Thyroid gland (tissue), 4 donors: ENCODE results near the gene ENOX2. TPM values are rescaled to one million over a fixed set of nuclear protein-coding genes. Genes with fewer than 3 reads are reported as not detected.
"Not testable (repeated sequence)": the region's sequence is repeated elsewhere in the genome, so short reads cannot be mapped to it uniquely, and the experiment has no call there.

ENCODE experiments used
- DNase-seq, 2 donors: peaks; one replicate each; pipeline ENCODE4 v3.0.0-alpha.2; 2019
- H3K27ac ChIP-seq, 3 donors: fragments of 200-600 bp; sonication (generic); 1 replicate in 2 of 3; 2 replicates in 1 of 3; pipeline ENCODE4 v1.5.1; 2016 to 2019; ENCODE audit warnings: mild to moderate bottlenecking in 1 of 3, moderate library complexity in 1 of 3
- H3K27me3 ChIP-seq: fragments of 200-600 bp; sonication (generic); one replicate; pipeline ENCODE4 v1.5.1; 2019
- H3K36me3 ChIP-seq, 2 donors: fragments of 200-600 bp; sonication (generic); one replicate each; pipeline ENCODE4 v1.5.1; 2016 to 2019
- H3K4me1 ChIP-seq, 2 donors: fragments of 200-600 bp; sonication (generic); one replicate each; pipeline ENCODE4 v1.5.1; 2017 to 2019
- H3K4me3 ChIP-seq, 3 donors: fragments of 200-600 bp; sonication (generic); replicated peaks in 1 of 3; 1 replicate in 2 of 3; 2 replicates in 1 of 3; pipeline ENCODE4 v1.5.1; 2016; ENCODE audit warnings: mild to moderate bottlenecking in 1 of 3
- H3K9me3 ChIP-seq: fragments of 200-600 bp; sonication (generic); one replicate; pipeline ENCODE4 v1.5.1; 2017
- CTCF ChIP-seq, 6 experiments: fragments of 200-600 bp in 3 of 6; fragments of 450-650 bp in 3 of 6; sonication (generic) in 3 of 6; IDR thresholded peaks; one replicate each; pipeline ENCODE4 v1.5.1; 2016 to 2019; ENCODE audit warnings: antibody characterized with exemption in 6 of 6, mild to moderate bottlenecking in 2 of 6, inconsistent platforms in 1 of 6, moderate library complexity in 1 of 6
- POLR2A ChIP-seq, 2 donors: fragments of 450-650 bp; IDR thresholded peaks; one replicate each; pipeline ENCODE4 v1.6.1; 2017; ENCODE audit warnings: antibody characterized with exemption in 2 of 2, mild to moderate bottlenecking in 2 of 2, moderate library complexity in 1 of 2
- WGBS, 2 donors: methylation state at CpG; one replicate each; pipeline ENCODE4 v1.1.5; 2017; 5-methylcytosine and 5-hydroxymethylcytosine counted together
- intact Hi-C: fragments of 100-400 bp; cut with DNase I; formaldehyde crosslinking; loops from one replicate; pipeline ENCODE4 v1.15.1; 2023
- total RNA-seq, 4 donors: library from RNA; depleted of rRNA; stranded (reverse); fragments of >200 nt; gene quantifications; one replicate each; pipeline ENCODE4 v1.2.3, GENCODE V29; 2016

ENOX2 gene
- total RNA-seq, 4 donors from 2014 or later, result 11.8 to 25.2 (median 20.1) TPM

DNA sequence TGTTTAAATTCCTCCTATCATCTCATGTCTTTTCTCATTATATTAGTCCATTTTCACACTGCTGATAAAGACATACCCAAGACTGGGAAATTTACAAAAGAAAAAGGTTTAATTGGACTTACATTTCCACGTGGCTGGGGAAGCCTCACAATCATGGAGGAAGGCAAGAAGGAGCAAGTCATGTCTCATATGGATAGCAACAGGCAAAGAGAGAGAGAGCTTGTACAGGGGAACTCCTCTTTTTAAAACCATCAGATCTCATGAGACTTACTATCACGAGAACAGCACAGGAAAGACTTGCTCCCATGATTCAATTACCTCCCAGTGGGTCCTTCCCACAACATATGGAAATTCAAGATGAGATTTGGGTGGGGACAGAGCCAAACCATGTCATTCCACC lies 15.5 kb upstream of the ENOX2 start:
- DNase-seq, H3K4me3 ChIP-seq, H3K36me3 ChIP-seq, H3K27me3 ChIP-seq, H3K27ac ChIP-seq, H3K9me3 ChIP-seq, H3K4me1 ChIP-seq: not testable (repeated sequence)
- intact Hi-C loops, result loop anchor here (5.0 to 10.0 kb wide), 2 partner anchors 381 to 524 kb away; no protein-coding TSS in a partner anchor
- WGBS, 2 donors, result 67 to 70% methylated on average over 2 of the region's 2 CpGs

GRCh38 chrX:130916636-130917422 lies 13.8 kb upstream of the ENOX2 start:
- Histone ChIP-seq H3K4me1 (no peaks in the 10 kb centered on the region), H3K36me3 (no peaks in the 10 kb centered on the region), H3K9me3 (no peaks in the 10 kb centered on the region), H3K27me3 (no peaks in the 10 kb centered on the region), H3K4me3 (no peak overlapping the region), H3K27ac (no peak overlapping the region)
- intact Hi-C loops, result loop anchor here (5.0 to 10.0 kb wide), 2 partner anchors 380 to 522 kb away; no protein-coding TSS in a partner anchor
- 31 to 36% methylated on average over 7 of the region's 7 CpGs for WGBS, 2 donors
- TF ChIP-seq CTCF (IDR thresholded peaks at IDR 0.05), result peak in 5 of 6 experiments; percentile 44 to 73 (median 58)
- TF ChIP-seq POLR2A (IDR thresholded peaks at IDR 0.05), result no peak
- peak; percentile 29 for DNase-seq

DNA sequence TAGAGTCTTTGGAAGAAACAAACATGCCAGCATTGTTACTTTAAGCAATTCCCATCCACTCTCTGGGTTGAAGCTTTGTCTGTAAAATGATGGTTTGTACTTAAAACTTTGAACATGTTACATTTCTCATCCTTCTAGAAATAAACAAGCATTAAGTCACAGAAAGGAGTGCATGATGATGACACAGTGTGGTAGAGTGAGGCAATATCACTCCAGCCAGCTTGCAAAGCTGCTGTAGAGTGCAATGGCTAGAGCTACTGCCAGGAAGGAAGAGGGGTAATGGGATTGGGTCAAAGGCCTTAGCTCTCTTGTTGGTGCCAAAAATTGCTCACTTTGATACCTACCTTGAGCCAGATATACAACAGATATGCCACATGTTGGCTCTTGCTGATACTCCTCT lies 12.3 kb upstream of the ENOX2 start:
- no peaks in the 10 kb centered on the region for H3K27me3 ChIP-seq
- H3K4me1 ChIP-seq, result no peaks in the 10 kb centered on the region
- intact Hi-C loops, result loop anchor here (5.0 to 10.0 kb wide), 2 partner anchors 378 to 521 kb away; no protein-coding TSS in a partner anchor
- no peaks in the 10 kb centered on the region for H3K36me3 ChIP-seq
- TF ChIP-seq POLR2A (IDR thresholded peaks at IDR 0.05) (no peak), CTCF (IDR thresholded peaks at IDR 0.05) (no peak)
- H3K4me3 ChIP-seq, result no peak overlapping the region
- DNase-seq, result no peak
- no peak overlapping the region for H3K27ac ChIP-seq
- no peaks in the 10 kb centered on the region for H3K9me3 ChIP-seq

DNA sequence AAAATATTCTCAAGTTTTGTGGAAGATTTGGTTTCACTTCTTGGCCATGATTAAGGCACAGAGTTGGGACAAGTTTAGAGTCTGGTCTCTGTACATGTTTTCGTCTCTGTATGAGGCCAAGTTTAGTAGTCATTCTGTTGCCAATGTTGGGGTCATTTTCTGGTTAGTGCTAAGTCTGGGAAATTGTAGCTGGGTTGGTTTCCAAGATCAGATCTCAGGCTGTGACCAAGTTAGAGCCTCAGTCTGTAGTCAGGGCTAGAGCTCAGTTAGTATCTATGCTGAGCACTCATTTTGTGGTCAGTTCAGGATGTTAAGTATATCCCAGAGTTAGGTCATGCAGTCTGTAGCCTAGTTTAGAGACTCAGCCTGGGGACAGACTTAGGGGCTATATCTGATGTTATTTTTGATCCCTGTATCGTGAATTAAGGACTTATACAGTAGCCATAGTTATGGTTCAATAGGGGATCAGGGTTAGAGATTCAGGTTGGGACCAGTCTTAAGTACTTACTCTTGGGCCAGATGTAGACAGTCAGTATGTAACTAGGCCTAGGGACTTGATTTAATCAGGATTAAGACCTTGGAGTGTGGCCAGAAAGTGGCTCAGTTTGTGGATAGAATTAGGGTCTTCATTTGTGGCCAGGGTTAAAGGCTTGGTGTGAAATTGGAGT lies 6.6 kb upstream of the ENOX2 start:
- no peak overlapping the region for H3K4me3 ChIP-seq
- no peak overlapping the region for H3K27ac ChIP-seq
- WGBS, 2 donors, result 69 to 76% methylated on average over 2 of the region's 2 CpGs
- DNase-seq, result no peak
- intact Hi-C loops, result loop anchor here (10.0 kb wide), 1 partner anchor 515 kb away; no protein-coding TSS in a partner anchor
- no peaks in the 10 kb centered on the region for H3K27me3 ChIP-seq
- H3K9me3 ChIP-seq, result no peaks in the 10 kb centered on the region
- H3K36me3 ChIP-seq, result no peaks in the 10 kb centered on the region
- TF ChIP-seq POLR2A (IDR thresholded peaks at IDR 0.05), result no peak
- no peak for TF ChIP-seq CTCF (IDR thresholded peaks at IDR 0.05)
- no peaks in the 10 kb centered on the region for H3K4me1 ChIP-seq

DNA sequence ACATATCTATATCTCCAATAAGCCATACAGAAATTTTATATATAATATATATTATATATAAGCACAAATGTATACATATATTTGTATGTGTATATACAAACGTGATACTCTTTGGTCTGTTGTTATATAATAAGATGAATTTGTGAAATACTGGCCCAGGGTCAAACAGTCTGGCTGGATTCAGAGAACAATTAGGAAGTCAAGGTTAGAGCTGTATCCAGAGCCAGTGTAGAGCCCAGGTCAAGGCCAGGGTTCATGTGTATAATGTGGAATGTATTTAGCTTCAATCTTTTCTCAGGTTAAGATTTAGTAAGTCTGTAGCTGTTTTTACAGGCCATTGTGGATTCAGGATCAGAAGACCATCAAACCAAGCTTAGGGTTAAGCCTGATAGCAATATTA lies 3.8 kb upstream of the ENOX2 start:
- WGBS, 2 donors, result 75 to 76% methylated on average over 1 of the region's 1 CpG
- Histone ChIP-seq H3K9me3 (no peaks in the 10 kb centered on the region), H3K4me3 (no peak overlapping the region), H3K36me3 (no peaks in the 10 kb centered on the region), H3K27me3 (no peaks in the 10 kb centered on the region), H3K27ac (no peak overlapping the region), H3K4me1 (no peaks in the 10 kb centered on the region)
- no peak for DNase-seq
- no peak for TF ChIP-seq CTCF (IDR thresholded peaks at IDR 0.05)
- TF ChIP-seq POLR2A (IDR thresholded peaks at IDR 0.05), result no peak
- intact Hi-C loops, result no loop called here
